Kasumi-1 (cell line): ENCODE data around the gene HEATR5B.
"Not testable (repeated sequence)": the region's sequence is repeated elsewhere in the genome, so short reads cannot be mapped to it uniquely, and the experiment has no call there.

Source experiments
- DNase-seq, 2 experiments: peaks; one replicate each; lab custom pipeline; 2025; lab: John Stamatoyannopoulos, UW

The HEATR5B gene

DNA sequence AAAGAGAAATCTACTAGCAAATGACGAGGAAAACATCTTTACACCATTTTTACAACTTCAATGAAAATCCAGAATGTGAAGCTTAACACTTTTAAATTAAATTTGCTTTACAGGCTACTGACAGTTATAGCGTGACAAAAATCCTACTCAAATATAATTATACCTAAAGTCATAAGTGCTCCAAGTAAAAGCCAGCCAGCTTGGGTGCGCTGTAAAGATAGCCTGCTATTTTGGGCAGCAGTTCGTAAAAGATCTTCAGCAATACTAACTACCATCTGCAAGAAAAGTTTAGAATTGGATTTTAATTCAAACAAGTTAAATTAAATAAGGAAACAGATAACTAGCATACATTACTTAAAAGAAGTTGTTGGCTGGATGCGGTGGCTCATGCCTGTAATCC, 22.4 kb downstream of the HEATR5B start:
- DNase-seq, result no peak

DNA sequence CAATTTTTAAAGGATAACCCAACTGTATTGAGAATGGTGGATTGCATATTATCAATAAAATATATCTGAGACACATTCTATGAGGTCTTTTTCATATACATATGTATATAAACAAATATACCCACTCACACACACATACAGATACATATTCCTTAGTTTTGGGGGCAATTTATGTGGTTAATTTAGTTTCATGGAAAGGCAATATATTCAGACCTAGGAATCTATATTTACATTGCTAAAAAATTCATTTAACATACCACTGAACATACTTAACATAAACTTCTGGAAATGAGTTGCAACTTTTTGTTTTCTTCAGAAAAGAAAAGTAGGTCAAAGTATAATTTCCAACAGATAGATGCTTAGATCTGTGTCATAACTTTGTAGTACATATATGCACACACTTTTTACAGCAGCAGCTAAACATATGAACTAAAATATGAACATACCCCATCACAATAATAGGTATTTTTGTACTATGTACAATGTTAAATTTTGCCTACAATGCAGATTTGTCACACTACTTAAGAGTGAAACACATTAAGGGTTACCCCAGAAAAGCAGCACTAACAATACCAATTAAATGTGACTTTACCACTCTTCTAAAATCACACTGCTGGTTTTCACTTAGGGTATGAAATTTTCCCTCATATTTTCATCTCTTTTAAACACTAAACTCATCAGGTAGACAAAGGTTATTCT, 23.0 kb downstream of the HEATR5B start:
- DNase-seq, result no peak

DNA sequence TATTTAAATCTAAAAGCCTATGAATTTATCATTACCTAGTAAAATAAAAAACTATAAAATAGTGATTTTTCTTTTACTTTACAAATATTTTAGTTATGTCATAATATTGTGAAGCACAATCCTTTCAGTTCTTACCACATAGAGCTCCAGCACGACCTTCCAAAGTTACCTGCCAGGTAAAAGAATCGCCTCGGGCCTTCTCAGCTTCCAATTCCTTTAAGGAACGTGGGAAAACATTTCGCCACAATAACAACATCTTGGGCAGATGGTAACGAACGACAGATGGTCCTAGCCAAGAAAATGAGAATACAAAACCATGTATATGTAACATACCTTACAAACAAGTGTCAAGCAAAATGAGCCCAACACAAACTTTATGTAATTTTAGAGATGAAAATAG, 23.7 kb downstream of the HEATR5B start:
- no peak for DNase-seq

DNA sequence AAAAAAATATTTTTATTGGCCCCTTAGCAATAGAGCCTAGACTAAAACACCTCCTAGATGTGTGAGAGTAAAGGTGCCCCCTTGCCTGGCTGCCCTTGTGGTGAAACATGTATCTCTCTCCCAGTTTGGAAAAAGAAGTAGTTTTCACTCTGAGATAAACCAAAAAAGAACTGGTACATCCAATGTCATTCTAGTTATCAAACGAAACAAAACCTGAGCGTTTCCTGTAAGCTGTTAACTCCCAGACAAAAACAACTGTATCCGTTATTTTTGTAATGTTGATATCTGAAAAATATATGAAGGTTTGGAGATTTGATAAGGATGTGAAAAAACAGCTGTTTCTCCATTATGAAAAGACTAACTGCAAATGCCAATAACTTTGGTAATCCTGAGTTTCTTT, 24.3 kb downstream of the HEATR5B start:
- DNase-seq, result no peak

DNA sequence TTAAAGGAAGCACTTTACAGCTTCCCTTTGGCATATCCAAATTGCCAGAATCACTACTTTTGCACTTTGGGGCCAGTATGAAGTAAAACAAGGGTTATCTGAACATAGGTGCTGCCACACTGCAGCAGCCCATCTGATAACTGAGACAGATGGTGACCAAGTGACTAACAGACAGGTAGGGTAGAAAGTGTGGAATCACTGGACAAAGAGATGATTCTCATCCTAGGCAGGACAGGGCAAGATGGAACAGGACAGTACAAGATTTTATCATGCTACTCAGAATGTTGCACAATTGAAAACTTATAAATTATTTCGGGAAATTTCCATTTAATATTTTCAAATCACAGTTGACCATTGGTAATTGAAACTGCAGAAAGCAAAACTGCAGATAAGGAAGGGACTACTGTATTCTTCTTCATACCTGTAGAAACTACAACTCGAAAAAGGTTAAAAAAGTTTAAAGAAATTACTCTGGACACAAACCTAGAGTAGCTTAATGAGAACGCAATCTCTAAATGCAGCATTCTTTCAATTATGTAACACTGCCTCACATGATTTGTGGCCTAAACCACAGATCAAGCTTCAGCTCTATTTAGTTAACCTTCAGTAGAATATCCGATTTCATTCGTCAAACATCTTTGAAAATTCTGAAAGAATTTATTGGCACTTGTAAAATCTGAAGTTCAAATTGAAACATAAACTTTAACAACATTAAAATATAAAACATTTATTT, 31.4 kb downstream of the HEATR5B start:
- DNase-seq, result no peak

DNA sequence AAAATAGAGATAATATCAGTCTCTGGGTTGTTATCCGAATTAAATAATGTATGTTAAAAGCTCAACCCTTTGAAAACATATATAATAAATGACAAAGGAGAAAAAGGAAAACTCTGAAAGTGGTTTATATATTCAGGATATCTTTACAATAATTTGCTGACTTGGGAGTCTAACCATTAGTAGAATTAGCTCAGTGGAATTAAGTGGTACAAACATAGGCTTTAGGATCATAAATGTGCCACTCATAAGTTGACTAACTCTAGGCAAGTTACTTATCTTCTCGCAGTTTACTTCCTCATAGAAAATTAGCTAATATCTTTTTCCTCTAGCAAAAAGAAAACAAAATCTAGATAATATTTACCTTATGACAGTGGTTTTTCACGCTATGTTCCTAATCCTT, 44.6 kb downstream of the HEATR5B start:
- DNase-seq, result no peak

DNA sequence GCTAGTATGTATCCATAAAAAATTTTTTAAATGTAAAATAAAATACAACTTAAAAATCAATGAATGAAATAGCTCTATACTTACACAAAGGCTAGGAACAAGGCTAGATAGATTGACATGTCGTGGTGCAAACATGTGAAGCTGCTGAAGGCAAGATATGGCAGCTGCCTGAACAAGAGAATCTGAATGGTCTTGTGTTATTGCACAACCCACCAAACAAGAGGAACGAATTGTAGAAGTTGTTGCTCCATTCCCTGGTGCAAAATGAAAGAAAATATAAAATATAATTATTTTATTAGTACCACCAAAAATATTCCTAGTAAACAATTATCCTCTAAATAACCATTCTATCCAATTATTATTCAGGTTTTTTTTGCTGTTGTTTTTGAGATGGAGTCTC, 46.4 kb downstream of the HEATR5B start:
- DNase-seq, result no peak

DNA sequence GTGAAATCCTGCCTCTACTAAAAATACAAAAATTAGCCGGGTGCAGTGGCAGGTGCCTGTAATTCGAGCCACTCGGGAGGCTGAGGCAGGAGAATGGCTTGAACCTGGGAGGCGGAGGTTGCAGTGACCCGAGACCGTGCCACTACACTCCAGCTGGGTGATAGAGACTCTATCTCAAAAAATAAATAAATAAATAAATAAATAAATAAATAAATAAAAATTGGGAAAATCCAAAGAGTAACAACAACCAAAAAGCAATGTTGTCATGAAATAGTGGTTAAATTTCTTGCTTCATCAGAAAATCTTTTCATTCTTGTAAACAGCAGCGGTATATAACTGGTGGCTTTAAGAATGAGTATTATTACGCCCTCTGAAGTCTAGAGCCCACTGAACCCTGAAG, 54.4 kb downstream of the HEATR5B start:
- DNase-seq, result no peak

DNA sequence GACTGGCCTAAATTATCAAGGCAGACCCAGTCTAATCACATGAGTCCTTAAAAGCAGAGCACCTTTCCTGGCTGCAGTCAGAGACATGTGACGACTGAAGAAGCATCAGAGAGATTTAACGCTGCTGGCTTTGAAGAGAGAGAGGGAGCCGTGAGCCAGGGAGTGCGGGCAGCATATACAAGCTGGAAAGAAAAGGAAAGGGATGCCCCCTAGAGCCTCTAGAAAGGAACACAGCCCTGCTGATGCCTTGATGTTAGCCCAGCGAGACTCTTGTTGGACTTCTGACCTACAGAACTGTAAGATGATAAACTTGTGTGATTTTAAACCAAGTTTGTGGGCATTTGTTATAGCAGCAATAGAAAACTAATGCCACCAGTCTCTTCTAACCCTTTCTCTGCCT, 58.1 kb downstream of the HEATR5B start:
- DNase-seq, result peak; percentile 15 to 36

DNA sequence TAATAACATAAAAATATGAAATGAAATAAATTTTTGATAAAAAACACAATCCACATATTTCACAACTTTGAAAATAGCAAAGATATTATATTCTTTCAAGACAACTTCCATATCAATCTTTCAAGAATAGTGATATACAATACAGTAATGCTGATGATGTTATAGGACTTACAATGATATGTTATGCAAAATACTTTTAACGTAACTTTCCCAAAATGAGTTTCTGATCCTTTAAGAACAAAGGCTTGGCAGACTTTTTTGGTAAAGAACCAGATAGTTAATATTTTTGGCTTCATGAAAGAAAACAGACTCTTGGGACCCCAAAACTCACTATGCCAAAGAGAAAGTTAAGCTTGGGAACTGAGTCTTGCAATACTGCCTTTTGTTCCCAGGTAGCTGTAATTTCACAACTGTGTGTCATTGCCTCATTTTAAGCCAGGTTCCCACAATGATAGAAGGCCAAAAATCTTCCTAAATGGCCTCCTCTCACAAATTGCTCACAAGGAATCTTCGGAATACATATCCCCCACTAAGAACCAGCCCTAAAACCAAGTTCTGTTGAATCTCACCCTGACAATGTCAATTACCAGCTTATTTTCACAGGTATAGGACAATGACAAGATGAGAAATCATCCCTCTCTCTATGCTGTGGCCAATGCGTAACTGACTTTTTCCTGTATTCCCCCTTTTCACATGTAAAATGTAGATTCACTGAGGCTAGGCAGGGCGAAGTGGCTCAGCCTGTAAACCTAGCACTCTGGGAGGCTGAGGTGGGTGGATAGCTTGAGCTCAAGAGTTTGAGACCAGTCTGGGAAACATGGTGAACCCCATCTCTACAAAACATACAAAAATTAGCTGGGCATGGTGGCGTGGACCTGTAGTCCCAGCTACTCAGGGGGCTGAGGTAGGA, 63.0 kb downstream of the HEATR5B start:
- DNase-seq, result no peak

DNA sequence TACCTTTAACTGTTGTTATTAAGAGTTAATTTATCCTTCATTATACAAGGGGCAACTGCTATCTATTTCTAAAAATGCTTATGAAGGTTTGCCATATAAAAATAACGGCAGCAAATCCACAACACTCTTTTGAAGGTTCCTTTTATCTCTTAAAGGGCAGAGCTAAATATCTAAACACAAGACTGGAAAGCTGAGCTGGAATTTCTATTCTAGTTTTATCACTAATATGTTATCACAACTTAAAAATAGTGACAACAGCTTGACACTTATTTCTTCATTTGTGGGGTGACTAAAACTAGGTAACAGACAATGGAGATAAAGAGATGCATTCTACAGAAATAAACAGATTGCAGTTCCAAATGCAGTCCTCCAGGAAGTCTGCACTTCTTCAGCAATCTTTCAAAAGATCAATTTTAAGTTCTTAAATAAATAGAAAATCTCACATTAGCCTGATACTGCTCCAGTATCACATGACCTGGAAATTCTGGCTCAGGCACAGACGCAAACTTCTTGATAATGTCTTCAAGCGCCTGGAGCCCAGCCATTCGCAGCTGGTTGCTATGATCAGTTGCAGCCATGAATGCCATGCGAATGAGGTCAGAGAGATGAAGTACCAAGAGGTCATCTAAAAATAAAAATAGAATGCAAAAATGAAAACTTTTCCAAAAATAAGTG, 63.8 kb downstream of the HEATR5B start:
- DNase-seq, result no peak

DNA sequence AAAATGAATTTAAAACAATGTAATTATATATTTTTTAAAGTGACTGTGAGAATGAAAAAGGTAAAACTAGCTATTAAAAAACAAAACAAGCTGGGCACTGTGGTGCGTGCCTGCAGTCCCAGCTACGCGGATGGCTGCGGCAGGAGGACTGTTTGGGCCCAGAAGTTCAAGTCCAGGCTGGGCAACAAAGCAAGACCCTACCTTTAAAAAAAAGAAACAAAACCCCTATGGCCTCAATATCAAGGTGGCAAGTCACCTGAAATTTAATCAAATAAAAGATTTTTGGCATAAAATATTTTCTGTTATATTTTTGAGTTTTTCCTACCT, 70.9 kb downstream of the HEATR5B start:
- DNase-seq, result no peak

DNA sequence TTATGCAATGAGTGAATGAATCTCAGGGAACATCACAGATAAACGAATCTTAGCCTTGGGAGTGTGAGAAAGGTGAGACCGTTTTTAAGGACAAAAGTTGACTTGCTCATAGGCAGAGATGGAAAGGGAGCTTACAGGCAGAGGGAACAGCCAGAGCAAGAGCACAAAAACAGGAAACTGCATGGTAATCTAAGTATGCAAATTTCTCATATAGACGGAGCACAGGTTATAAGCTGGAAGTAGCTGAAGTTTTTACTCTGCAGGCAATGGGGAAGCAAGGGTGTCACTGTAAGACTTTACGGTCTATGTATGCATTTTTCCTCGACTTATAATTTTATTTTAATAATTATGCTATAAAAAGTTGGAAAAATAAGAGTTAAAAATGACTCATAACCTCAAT, 73.0 kb downstream of the HEATR5B start:
- peak in 1 of 2 experiments; percentile 1 for DNase-seq

DNA sequence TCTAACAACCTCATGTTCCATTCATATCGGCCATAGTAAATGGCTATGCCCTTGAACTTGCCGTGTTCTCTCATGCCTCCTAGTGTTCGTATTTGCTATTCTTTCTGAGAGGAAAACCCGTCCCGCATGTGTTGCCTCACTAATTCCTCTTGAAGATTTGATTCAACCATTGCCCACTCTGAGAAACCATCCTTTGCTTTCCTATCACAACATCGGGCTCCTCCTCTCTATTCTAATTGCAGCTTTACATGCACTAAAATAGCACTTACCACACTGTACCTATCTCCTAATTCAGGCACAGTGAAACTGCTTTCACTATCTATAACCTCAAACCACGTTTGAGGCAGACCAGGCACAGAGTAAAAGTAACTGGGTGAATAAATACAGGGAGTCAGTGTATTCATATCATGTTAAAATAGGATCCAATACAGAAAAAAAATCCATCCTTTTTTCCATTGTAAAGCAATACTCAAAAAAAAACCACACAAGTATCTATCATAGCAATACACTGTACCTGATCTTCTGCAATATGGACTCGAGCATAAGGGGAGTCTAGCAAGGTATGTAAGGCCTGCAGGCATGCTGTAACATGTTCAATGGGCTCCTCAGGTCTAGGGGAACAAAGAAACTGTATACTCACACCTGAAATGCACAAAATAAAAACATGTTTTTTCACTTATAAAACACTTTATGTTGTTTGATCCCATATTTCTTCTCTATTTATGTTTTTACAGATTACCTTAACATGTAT, 78.9 kb downstream of the HEATR5B start:
- DNase-seq, result peak; percentile 22 to 52

DNA sequence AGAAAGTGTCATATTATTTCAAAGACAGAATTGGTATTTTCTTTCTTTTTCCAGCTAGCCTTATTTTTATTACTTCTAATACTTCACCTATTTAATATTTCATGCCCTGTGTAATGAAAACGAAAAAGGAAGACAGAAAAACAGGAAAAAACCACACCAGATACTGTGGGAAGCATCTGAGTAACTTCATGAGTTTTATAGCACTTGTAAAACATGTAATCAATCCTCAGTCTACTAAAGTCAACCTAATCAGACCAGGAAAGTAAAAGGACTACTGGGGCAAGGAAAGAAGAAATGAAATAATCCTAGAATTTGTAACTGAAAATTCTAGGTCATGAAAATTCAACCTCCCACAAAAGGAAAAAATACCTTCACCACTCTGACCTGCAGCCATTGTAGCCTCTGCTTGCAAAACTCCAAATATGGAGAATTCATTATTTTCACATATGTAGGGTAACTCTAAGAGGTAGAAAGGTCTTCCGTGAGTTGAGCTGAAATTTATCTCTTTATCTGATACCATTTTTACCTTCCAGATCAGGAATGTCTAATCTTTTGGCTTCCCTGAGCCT, 83.1 kb downstream of the HEATR5B start:
- no peak for DNase-seq

DNA sequence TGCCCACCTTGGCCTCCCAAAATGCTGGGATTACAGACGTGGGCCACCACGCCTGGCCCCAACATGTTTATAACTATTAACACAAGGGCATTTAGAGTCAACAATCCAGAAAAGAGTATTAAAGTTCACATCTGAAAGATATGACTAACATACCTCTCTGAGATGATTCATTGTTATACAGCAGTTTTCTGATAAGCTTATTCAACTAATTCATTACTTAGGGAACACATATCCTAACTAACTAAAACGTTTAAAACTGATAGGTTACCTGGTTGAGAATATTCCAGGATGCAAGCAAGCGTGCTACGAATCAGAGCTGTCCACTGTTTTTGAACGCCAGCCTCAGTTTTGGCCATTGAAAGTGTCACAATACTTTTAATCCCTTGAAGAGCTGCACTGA, 83.9 kb downstream of the HEATR5B start:
- DNase-seq, result no peak

DNA sequence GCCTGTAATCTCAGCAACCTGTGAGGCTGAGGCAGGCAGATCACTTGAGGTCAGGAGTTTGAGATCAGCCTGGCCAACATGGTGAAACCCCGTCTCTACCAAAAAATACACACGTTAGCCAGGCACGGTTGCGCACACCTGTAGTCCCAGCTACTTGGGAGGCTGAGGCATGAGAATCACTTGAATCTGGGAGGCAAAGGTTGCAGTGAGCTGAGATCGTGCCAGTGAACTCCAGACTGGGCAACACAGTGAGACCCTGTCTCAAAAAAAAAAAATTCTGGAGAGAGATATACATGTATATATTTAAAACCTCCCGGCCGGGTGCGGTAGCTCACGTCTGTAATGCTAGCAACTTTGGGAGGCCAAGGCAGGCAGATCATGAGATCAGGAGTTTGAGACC, 84.8 kb downstream of the HEATR5B start:
- DNase-seq, result not testable (repeated sequence)

DNA sequence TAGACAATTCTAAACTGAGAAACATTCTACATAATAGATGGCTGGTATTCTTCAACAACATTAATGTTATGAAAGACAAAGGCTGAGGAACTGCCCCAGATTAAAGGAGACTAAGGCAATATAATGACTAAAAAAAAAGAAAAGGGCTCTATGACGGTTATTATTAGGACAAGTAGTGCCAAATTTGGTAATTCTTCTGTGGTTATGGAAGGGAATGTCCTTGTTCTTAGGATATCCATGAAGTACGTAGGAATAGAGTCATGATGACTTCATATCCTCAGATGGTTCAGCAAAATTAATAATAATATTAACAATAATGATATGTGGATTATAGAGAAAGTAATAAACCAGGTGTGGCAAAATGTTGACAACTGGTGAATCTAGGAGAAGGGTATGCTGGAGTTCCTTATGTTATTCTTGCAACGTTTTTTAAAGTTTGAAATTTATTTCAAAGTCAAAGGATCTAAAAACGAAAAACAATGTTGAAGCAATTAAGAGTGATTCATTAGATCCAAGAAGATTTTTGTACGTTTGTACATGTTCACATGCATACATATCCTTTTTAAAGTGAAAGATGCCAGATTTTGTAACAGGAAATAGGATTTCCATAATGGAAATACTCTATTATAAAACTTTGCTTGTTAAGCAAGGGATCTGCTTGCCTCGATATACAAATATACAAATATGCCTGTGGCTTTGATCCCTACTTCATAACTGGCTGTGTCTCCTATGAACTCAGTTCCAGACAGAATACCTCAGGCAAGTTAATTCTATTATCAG, 90.1 kb downstream of the HEATR5B start:
- DNase-seq, result no peak

DNA sequence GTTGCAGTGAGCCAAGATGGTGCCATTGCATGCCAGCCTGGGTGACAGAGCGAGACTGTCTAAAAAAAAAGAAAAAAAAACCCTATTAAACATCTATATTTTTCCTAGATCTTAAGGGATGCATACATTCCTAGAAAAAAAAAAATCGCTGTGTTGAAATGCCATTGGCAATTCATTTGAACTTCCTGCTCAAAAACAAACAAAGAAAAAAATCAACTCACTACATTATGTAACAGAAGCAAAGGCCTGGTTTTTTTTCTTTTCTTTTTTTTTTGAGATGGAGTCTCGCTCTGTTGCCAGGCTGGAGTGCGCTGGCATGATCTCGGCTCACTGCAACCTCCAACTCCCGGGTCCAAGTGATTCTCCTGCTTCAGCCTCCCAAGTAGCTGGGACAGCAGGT, 96.2 kb downstream of the HEATR5B start:
- no peak for DNase-seq

DNA sequence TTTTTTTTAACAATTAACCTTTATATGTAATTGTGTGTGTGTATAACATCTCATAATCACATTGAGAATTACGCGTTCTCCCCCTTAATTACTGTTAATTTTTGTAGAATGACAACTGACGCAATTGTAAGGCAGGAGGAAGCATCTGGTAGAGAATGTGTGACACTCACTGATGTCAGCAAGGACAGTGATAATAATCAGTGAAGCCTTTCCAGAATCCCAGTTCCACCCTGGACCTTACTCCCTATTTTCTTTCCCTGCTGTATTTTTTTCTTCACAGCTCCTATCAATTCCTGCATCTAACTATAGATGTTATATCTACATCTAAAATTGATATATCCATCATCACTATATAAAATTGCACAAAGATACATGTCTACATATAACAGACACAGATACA, 101.7 kb downstream of the HEATR5B start:
- DNase-seq, result no peak
